ENCODE results near the gene TMEM212.

TMEM212 gene

DNA sequence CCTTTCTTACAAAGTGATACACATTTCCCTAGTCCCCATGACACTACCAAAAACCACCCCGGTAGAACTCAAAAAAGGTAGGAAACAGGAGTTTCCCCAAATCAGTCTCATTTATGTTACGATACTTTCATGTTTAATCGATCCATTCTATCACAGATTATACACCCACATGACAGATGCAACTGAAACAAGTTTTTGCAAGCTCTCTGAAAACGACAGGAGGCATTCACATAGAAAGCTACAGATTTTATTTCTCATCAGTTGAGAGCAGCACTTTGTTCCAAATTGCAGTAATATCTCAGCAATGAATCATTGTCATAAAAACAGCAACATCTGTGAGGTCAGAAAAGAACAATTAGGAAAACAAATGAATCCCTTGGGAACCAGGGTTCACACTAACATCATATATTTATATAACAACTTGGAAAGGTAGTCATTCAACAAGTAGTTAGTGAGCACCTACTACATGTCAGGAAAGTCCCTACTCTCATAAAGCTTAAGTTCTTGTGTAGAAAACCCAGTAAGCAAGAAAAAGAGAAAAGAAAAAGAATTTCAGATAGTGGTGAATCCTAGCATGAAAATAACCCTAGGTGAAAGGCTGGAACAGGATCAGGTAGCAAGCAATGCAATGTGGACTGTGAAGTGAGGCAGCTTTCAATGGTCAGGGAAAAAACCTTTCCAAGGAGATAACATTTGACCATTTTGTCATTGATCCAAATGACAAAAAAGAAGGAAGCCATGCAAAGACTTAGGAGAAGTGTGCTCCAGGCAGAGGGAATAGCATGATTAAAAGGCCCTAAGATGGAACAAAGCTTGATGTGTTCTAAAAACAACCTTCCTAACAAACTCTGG is 41.2 kb upstream of the TMEM212 start:
- intact Hi-C loops (cut with DNase I; ENCODE audit: low total_unique reads), result no loop called here
- DNase-seq, result no peak
- Histone ChIP-seq H3K4me1 (peaks cover 4 to 62% (median 18%) of the 10 kb centered on the region in 4 donors), H3K36me3 (no peaks in the 10 kb centered on the region), H3K27ac (peak overlapping the region; percentile 3 to 34), H3K27me3 (no peaks in the 10 kb centered on the region), H3K9me3 (no peaks in the 10 kb centered on the region), H3K4me3 (no peak overlapping the region)
- TF ChIP-seq, protein P1, sequence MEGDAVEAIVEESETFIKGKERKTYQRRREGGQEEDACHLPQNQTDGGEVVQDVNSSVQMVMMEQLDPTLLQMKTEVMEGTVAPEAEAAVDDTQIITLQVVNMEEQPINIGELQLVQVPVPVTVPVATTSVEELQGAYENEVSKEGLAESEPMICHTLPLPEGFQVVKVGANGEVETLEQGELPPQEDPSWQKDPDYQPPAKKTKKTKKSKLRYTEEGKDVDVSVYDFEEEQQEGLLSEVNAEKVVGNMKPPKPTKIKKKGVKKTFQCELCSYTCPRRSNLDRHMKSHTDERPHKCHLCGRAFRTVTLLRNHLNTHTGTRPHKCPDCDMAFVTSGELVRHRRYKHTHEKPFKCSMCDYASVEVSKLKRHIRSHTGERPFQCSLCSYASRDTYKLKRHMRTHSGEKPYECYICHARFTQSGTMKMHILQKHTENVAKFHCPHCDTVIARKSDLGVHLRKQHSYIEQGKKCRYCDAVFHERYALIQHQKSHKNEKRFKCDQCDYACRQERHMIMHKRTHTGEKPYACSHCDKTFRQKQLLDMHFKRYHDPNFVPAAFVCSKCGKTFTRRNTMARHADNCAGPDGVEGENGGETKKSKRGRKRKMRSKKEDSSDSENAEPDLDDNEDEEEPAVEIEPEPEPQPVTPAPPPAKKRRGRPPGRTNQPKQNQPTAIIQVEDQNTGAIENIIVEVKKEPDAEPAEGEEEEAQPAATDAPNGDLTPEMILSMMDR (IDR thresholded peaks at IDR 0.05), result no peak

GRCh38 chr3:171802590-171802956 is 40.6 kb upstream of the TMEM212 start:
- H3K4me1 ChIP-seq, result peaks cover 0 to 56% (median 18%) of the 10 kb centered on the region in 4 donors
- H3K27ac ChIP-seq, result peak overlapping the region in 1 of 2 donors; percentile 34
- TF ChIP-seq, protein P1 (IDR thresholded peaks at IDR 0.05), result no peak

GRCh38 chr3:171803044-171803443 is 40.1 kb upstream of the TMEM212 start:
- Histone ChIP-seq H3K9me3 (no peaks in the 10 kb centered on the region), H3K4me3 (no peak overlapping the region), H3K4me1 (peaks cover 0 to 51% (median 18%) of the 10 kb centered on the region in 4 donors), H3K27ac (no peak overlapping the region), H3K27me3 (no peaks in the 10 kb centered on the region), H3K36me3 (no peaks in the 10 kb centered on the region)
- TF ChIP-seq, protein P1 (IDR thresholded peaks at IDR 0.05), result no peak
- DNase-seq, result no peak
- intact Hi-C loops (cut with DNase I; ENCODE audit: low total_unique reads), result no loop called here

More at GRCh38 chr3:171802590-171802956, 40.6 kb upstream of the TMEM212 start:
- no peak for DNase-seq
- H3K4me3 ChIP-seq, result no peak overlapping the region
- intact Hi-C loops (cut with DNase I; ENCODE audit: low total_unique reads), result no loop called here
- no peaks in the 10 kb centered on the region for H3K27me3 ChIP-seq
- no peaks in the 10 kb centered on the region for H3K9me3 ChIP-seq
- H3K36me3 ChIP-seq, result no peaks in the 10 kb centered on the region

- Histone ChIP-seq H3K36me3 (no peaks in the 10 kb centered on the region), H3K4me3 (no peak overlapping the region), H3K27ac (peak overlapping the region; percentile 61 to 66), H3K9me3 (no peaks in the 10 kb centered on the region), H3K27me3 (no peaks in the 10 kb centered on the region), H3K4me1 (peaks cover 0 to 60% (median 24%) of the 10 kb centered on the region in 4 donors)
- TF ChIP-seq, protein P1 (IDR thresholded peaks at IDR 0.05), result no peak
- intact Hi-C loops (cut with DNase I; ENCODE audit: low total_unique reads), result no loop called here
- peak in 1 of 2 donors; percentile 34 for DNase-seq
Observed at GRCh38 chr3:171804618-171805389, 38.3 kb upstream of the TMEM212 start.

DNA sequence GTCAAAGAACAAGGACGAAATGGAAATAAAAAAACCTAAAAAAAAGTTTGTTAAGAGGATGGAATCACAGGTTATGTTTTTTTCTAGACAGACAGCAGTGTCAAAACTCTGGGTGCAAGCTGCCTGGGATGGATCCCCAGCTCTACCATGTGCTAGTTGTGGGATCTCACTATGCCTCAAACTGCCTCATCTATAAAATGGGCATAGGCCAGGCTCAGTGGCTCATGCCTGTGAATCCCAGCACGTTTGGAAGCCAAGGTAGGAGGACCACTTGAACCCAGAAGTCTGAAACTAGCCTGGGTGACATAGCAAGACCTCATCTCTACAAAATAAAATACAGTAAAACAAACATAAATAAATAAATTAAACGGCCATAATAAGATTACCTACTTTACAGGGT is 37.5 kb upstream of the TMEM212 start:
- Histone ChIP-seq H3K9me3 (no peaks in the 10 kb centered on the region), H3K27me3 (no peaks in the 10 kb centered on the region), H3K27ac (peak overlapping the region; percentile 61 to 66), H3K36me3 (no peaks in the 10 kb centered on the region), H3K4me3 (no peak overlapping the region), H3K4me1 (peaks cover 0 to 58% (median 26%) of the 10 kb centered on the region in 4 donors)
- intact Hi-C loops (cut with DNase I; ENCODE audit: low total_unique reads), result no loop called here
- TF ChIP-seq, protein P1 (IDR thresholded peaks at IDR 0.05), result no peak
- DNase-seq, result no peak

Data from tibial artery (tissue), 4 donors.